ENCODE measurements around the gene STK11IP.

Gene STK11IP

GRCh38 chr2:219597552-219598307, at the start of gene STK11IP:
TSS of gene STK11IP (plus strand) at chr2:219597857. CDS start at chr2:219598120, 263 bp downstream.
- peak; percentile 94 to 96 for DNase-seq

GRCh38 chr2:219548990-219549389, 48.7 kb upstream of the STK11IP start:
- no peak for DNase-seq

- no peak for DNase-seq
These were observed 48.0 kb upstream of the STK11IP start for GRCh38 chr2:219549619-219550018.

- DNase-seq, result peak in 1 of 2 experiments; percentile 27
These were observed 45.9 kb upstream of the STK11IP start for GRCh38 chr2:219551441-219552381.

GRCh38 chr2:219552382-219553167, 45.1 kb upstream of the STK11IP start:
- peak; percentile 82 to 86 for DNase-seq

- DNase-seq, result no peak
These were observed 44.6 kb upstream of the STK11IP start for GRCh38 chr2:219553168-219553417.

- no peak for DNase-seq
These were observed 44.1 kb upstream of the STK11IP start for GRCh38 chr2:219553463-219553963.

- no peak for DNase-seq
These were observed 43.3 kb upstream of the STK11IP start for GRCh38 chr2:219554350-219554749.

- no peak for DNase-seq
These were observed 41.7 kb upstream of the STK11IP start for GRCh38 chr2:219555956-219556355.

GRCh38 chr2:219556413-219556812, 41.2 kb upstream of the STK11IP start:
- DNase-seq, result no peak

- DNase-seq, result no peak
These were observed 40.3 kb upstream of the STK11IP start for GRCh38 chr2:219557320-219557719.

- no peak for DNase-seq
These were observed 39.6 kb upstream of the STK11IP start for GRCh38 chr2:219557791-219558785.

GRCh38 chr2:219559156-219559915, 38.3 kb upstream of the STK11IP start:
- no peak for DNase-seq

- DNase-seq, result no peak
These were observed 37.4 kb upstream of the STK11IP start for GRCh38 chr2:219560037-219560892.

GRCh38 chr2:219560893-219561178, 36.8 kb upstream of the STK11IP start:
- no peak for DNase-seq

- no peak for DNase-seq
These were observed 36.2 kb upstream of the STK11IP start for GRCh38 chr2:219561179-219562048.

GRCh38 chr2:219562049-219563020, 35.3 kb upstream of the STK11IP start:
- DNase-seq, result no peak
